K562 (cell line): ENCODE measurements around the gene KNDC1. TPM values are rescaled to one million over a fixed set of nuclear protein-coding genes. Genes with fewer than 3 reads are reported as not detected.

Source experiments
- CREBBP ChIP-seq: IDR thresholded peaks from one replicate; pipeline ENCODE4 v1.6.1; 2012; ENCODE audit warnings: low read depth, mild to moderate bottlenecking, control low read depth, inconsistent platforms, low read length
- CXXC5 ChIP-seq: fragments of 250-450 bp; sonication (Bioruptor Pico); IDR thresholded peaks from 2 replicates; pipeline ENCODE4 v1.8.0; 2022; ENCODE audit warnings: inconsistent platforms, mild to moderate bottlenecking, moderate library complexity
- E4F1 ChIP-seq: fragments of 250-450 bp; sonication (Bioruptor Pico); IDR thresholded peaks from 2 replicates; pipeline ENCODE4 v1.5.0; 2021; ENCODE audit warnings: mild to moderate bottlenecking, borderline replicate concordance
- ESRRB ChIP-seq: fragments of 250-450 bp; sonication (Bioruptor Pico); IDR thresholded peaks from 2 replicates; pipeline ENCODE4 v1.5.0; 2020; ENCODE audit warnings: mild to moderate bottlenecking, moderate library complexity, borderline replicate concordance
- KDM5B ChIP-seq: fragments of 200-600 bp; sonication (generic); IDR thresholded peaks from 2 replicates; pipeline ENCODE4 v1.6.1; 2012; ENCODE audit warnings: low read depth, mild to moderate bottlenecking, moderate library complexity, low read length, control low read depth, inconsistent platforms; ENCODE audit not compliant: insufficient replicate concordance
- LCOR ChIP-seq: sonication (generic); formaldehyde crosslinking; IDR thresholded peaks from 2 replicates; pipeline ENCODE4 v1.8.0; 2022; ENCODE audit warnings: mild to moderate bottlenecking, missing genetic modification reagents
- MYC ChIP-seq, 2 experiments: fragments of 250-450 bp in 1 of 2; sonication (Bioruptor Pico) in 1 of 2; IDR thresholded peaks; 2 replicates each; pipeline versions ENCODE4 v1.5.1 to v1.6.1; 2012 to 2021; ENCODE audit warnings: low read depth in 2 of 2, borderline replicate concordance in 1 of 2, improper control_type of control experiment in 1 of 2, low read length in 1 of 2, mild to moderate bottlenecking in 1 of 2, moderate library complexity in 1 of 2
- NFATC3 ChIP-seq: fragments of 450-650 bp; IDR thresholded peaks from 2 replicates; pipeline ENCODE4 v1.6.1; 2017; ENCODE audit warnings: mild to moderate bottlenecking
- NFIC ChIP-seq: fragments of 450-650 bp; IDR thresholded peaks from 2 replicates; pipeline ENCODE4 v1.6.1; 2017; ENCODE audit warnings: mild to moderate bottlenecking, inconsistent platforms
- RBBP5 ChIP-seq: fragments of 200-600 bp; sonication (generic); IDR thresholded peaks from 2 replicates; pipeline ENCODE4 v1.6.1; 2012; ENCODE audit warnings: borderline replicate concordance, mild to moderate bottlenecking, low read length, control low read depth, inconsistent platforms; ENCODE audit not compliant: insufficient read depth, poor library complexity, severe bottlenecking
- SMARCA5 ChIP-seq: fragments of 450-650 bp; IDR thresholded peaks from 2 replicates; pipeline ENCODE4 v1.6.1; 2016
- SP1 ChIP-seq: sonication (generic); formaldehyde crosslinking; IDR thresholded peaks from 2 replicates; pipeline ENCODE4 v1.8.1; 2022; ENCODE audit warnings: mild to moderate bottlenecking, missing genetic modification reagents
- SRF ChIP-seq, 2 experiments: fragments of 250-450, 450-650 bp in 1 of 2; sonication (Bioruptor Pico) in 1 of 2; sonication (generic) in 1 of 2; formaldehyde crosslinking; IDR thresholded peaks; 2 replicates each; pipeline versions ENCODE4 v1.5.0 to v1.5.1; 2020 to 2022; ENCODE audit warnings: mild to moderate bottlenecking in 1 of 2, missing genetic modification reagents in 1 of 2
- TFAP4 ChIP-seq: sonication (generic); formaldehyde crosslinking; IDR thresholded peaks from 2 replicates; pipeline ENCODE4 v1.8.0; 2022; ENCODE audit warnings: missing genetic modification reagents, mild to moderate bottlenecking, moderate library complexity, borderline replicate concordance
- ZEB2 ChIP-seq: fragments of 450-650 bp; IDR thresholded peaks from 2 replicates; pipeline ENCODE4 v1.6.1; 2016
- polyA plus RNA-seq, 8 experiments: library from polyadenylated mRNA; depleted of rRNA in 4 of 8; stranded (reverse) in 5 of 8; unstranded in 3 of 8; fragments of >200 nt; fragmentation: Nextera tagmentation in 2 of 8; fragmentation: Illumina TruSeq in 1 of 8; extraction: Ambion mirVana in 2 of 8; extraction: Trizol in 1 of 8; gene quantifications; 2 replicates each; pipeline versions ENCODE4 v1.2.1 to v1.2.3, GENCODE V29; 2011 to 2014; ENCODE audit warnings: inconsistent platforms in 1 of 8, missing spikeins in 1 of 8
- total RNA-seq, 7 experiments: library from RNA; depleted of rRNA in 6 of 7; stranded (reverse); fragments of >200 nt in 6 of 7; fragmentation: Illumina TruSeq in 2 of 7; extraction: Trizol in 2 of 7; gene quantifications; 2 replicates each; pipeline versions ENCODE4 v1.2.1 to v1.2.3, GENCODE V29; 2011 to 2021; ENCODE audit warnings: low replicate concordance in 1 of 7
- TF ChIP-seq, protein P1 (sequence below): fragments of 200-800 bp; sonication (Bioruptor generic); IDR thresholded peaks from 2 replicates; pipeline ENCODE4 v1.6.1; 2017; ENCODE audit warnings: missing genetic modification characterization, missing compliant biosample characterization
- TF ChIP-seq, protein P2 (sequence below): sonication (generic); formaldehyde crosslinking; IDR thresholded peaks from 2 replicates; pipeline ENCODE4 v1.8.1; 2023; ENCODE audit warnings: mild to moderate bottlenecking, missing genetic modification reagents

The KNDC1 gene
- total and polyA plus RNA-seq, 9 of the 15 experiments (the other 6 are each of a cell fraction or from before 2014, with no cell fraction given): 0.07 to 0.26 (median 0.11) TPM; not detected in 6

GRCh38 chr10:133245439-133246235 is 85.6 kb downstream of the KNDC1 start (continued):
- TF ChIP-seq, protein P1, sequence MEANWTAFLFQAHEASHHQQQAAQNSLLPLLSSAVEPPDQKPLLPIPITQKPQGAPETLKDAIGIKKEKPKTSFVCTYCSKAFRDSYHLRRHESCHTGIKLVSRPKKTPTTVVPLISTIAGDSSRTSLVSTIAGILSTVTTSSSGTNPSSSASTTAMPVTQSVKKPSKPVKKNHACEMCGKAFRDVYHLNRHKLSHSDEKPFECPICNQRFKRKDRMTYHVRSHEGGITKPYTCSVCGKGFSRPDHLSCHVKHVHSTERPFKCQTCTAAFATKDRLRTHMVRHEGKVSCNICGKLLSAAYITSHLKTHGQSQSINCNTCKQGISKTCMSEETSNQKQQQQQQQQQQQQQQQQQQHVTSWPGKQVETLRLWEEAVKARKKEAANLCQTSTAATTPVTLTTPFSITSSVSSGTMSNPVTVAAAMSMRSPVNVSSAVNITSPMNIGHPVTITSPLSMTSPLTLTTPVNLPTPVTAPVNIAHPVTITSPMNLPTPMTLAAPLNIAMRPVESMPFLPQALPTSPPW (CRISPR knock-in tag): peak; percentile 96
- TF ChIP-seq LCOR (CRISPR knock-in tag): no peak
- TF ChIP-seq, protein P2, sequence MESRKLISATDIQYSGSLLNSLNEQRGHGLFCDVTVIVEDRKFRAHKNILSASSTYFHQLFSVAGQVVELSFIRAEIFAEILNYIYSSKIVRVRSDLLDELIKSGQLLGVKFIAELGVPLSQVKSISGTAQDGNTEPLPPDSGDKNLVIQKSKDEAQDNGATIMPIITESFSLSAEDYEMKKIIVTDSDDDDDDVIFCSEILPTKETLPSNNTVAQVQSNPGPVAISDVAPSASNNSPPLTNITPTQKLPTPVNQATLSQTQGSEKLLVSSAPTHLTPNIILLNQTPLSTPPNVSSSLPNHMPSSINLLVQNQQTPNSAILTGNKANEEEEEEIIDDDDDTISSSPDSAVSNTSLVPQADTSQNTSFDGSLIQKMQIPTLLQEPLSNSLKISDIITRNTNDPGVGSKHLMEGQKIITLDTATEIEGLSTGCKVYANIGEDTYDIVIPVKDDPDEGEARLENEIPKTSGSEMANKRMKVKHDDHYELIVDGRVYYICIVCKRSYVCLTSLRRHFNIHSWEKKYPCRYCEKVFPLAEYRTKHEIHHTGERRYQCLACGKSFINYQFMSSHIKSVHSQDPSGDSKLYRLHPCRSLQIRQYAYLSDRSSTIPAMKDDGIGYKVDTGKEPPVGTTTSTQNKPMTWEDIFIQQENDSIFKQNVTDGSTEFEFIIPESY (CRISPR knock-in tag): peak; percentile 68
- TF ChIP-seq SP1: 0 out of 2 replicates have a peak, but pooled peaks have one; percentile 43
- peak; percentile 65; the same call in 1 of the 2 replicates for TF ChIP-seq SMARCA5
- no peak for TF ChIP-seq NFATC3
- peak; percentile 71 for TF ChIP-seq NFIC
- no peak for TF ChIP-seq CREBBP
- TF ChIP-seq CXXC5 (CRISPR knock-in tag): peak; percentile 65
- no peak for TF ChIP-seq KDM5B
- TF ChIP-seq MYC (IDR thresholded peaks at IDR 0.05; ENCODE audit: low read depth, low read length): peak; percentile 51; the same call in 1 of the 2 replicates
- TF ChIP-seq MYC (CRISPR knock-in tag; IDR thresholded peaks at IDR 0.05; ENCODE audit: borderline replicate concordance, low read depth): no peak
- no peak for TF ChIP-seq E4F1
- peak; percentile 55 for TF ChIP-seq RBBP5
- peak in 1 of 2 experiments; percentile 26; a peak in 1 of 4 replicates for TF ChIP-seq SRF (CRISPR knock-in tag; IDR thresholded peaks at IDR 0.05)
- no peak for TF ChIP-seq ESRRB (CRISPR knock-in tag)
- TF ChIP-seq ZEB2: peak; percentile 45; the same call in 1 of the 2 replicates
- TF ChIP-seq TFAP4 (CRISPR knock-in tag): peak; percentile 88
